IMR-90 (cell line): ENCODE data around the gene ZAR1.

ENCODE experiments used
- BHLHE40 ChIP-seq: fragments of 150-350 bp; IDR thresholded peaks from 2 replicates; pipeline ENCODE4 v1.6.1; 2016; ENCODE audit warnings: mild to moderate bottlenecking, low read depth, low read length
- CEBPB ChIP-seq: IDR thresholded peaks from 2 replicates; pipeline ENCODE4 v1.6.1; 2012; ENCODE audit warnings: low read depth, low read length, improper control_type of control experiment
- CHD1 ChIP-seq: IDR thresholded peaks from 2 replicates; pipeline ENCODE4 v1.6.1; 2012; ENCODE audit warnings: low read depth, low read length, improper control_type of control experiment
- CTCF ChIP-seq: conservative IDR thresholded peaks from 2 replicates; pipeline ENCODE4 v1.5.1; 2012; ENCODE audit warnings: mild to moderate bottlenecking, low read depth, low read length, improper control_type of control experiment
- MAFK ChIP-seq: IDR thresholded peaks from 2 replicates; pipeline ENCODE4 v1.6.1; 2012; ENCODE audit warnings: low read depth, low read length, improper control_type of control experiment
- MAZ ChIP-seq: IDR thresholded peaks from 2 replicates; pipeline ENCODE4 v1.6.1; 2012; ENCODE audit warnings: low read depth, mild to moderate bottlenecking, low read length, improper control_type of control experiment, moderate library complexity, borderline replicate concordance
- POLR2A ChIP-seq: IDR thresholded peaks from 2 replicates; pipeline ENCODE4 v1.6.1; 2012; ENCODE audit warnings: mild to moderate bottlenecking, low read depth, low read length
- RFX5 ChIP-seq: IDR thresholded peaks from 2 replicates; pipeline ENCODE4 v1.8.0; 2012; ENCODE audit warnings: low read depth, mild to moderate bottlenecking, low read length, moderate library complexity
- SMC3 ChIP-seq: fragments of 150-350 bp; IDR thresholded peaks from 2 replicates; pipeline ENCODE4 v1.6.1; 2016; ENCODE audit warnings: low read depth, mild to moderate bottlenecking, antibody characterized with exemption, low read length, moderate library complexity
- USF2 ChIP-seq: fragments of 150-350 bp; IDR thresholded peaks from 2 replicates; pipeline ENCODE4 v1.6.1; 2017; ENCODE audit warnings: mild to moderate bottlenecking, antibody characterized with exemption, low read length, low read depth

- no peak for TF ChIP-seq POLR2A
- no peak for TF ChIP-seq CTCF
- TF ChIP-seq USF2: no peak
- no peak for TF ChIP-seq RFX5
- no peak for TF ChIP-seq CEBPB
- no peak for TF ChIP-seq MAFK
- no peak for TF ChIP-seq SMC3
- TF ChIP-seq BHLHE40: no peak
- TF ChIP-seq MAZ: no peak
- TF ChIP-seq CHD1: no peak
Measured at GRCh38 chr4:48483777-48484493, 6.1 kb upstream of the ZAR1 start.
